ES-I3 (cell line): ENCODE measurements around the gene LEP.

ENCODE experiments used
- H3K36me3 ChIP-seq: 2 replicates; pipeline ENCODE4 v1.6.1; 2013; ENCODE audit warnings: mild to moderate bottlenecking, low read length, control low read depth, moderate library complexity; ENCODE audit not compliant: insufficient read depth
- H3K4me1 ChIP-seq: 2 replicates; pipeline ENCODE4 v1.6.1; 2013; ENCODE audit warnings: mild to moderate bottlenecking, control low read depth, low read length; ENCODE audit not compliant: insufficient read depth
- H3K9ac ChIP-seq: 2 replicates; pipeline ENCODE4 v1.6.1; 2013; ENCODE audit warnings: low read depth, mild to moderate bottlenecking, low read length, moderate library complexity
- H3K9me3 ChIP-seq: 2 replicates; pipeline ENCODE4 v1.6.1; 2013; ENCODE audit warnings: mild to moderate bottlenecking, low read length, moderate library complexity; ENCODE audit not compliant: control insufficient read depth, insufficient read depth

The LEP gene

GRCh38 chr7:128206017-128206746, 34.9 kb upstream of the LEP start:
- Histone ChIP-seq H3K9ac (no peak overlapping the region), H3K4me1 (0 out of 2 replicates have a peak, but pooled peaks cover 2% of the 10 kb centered on the region), H3K9me3 (no peaks in the 10 kb centered on the region), H3K36me3 (no peaks in the 10 kb centered on the region)

DNA sequence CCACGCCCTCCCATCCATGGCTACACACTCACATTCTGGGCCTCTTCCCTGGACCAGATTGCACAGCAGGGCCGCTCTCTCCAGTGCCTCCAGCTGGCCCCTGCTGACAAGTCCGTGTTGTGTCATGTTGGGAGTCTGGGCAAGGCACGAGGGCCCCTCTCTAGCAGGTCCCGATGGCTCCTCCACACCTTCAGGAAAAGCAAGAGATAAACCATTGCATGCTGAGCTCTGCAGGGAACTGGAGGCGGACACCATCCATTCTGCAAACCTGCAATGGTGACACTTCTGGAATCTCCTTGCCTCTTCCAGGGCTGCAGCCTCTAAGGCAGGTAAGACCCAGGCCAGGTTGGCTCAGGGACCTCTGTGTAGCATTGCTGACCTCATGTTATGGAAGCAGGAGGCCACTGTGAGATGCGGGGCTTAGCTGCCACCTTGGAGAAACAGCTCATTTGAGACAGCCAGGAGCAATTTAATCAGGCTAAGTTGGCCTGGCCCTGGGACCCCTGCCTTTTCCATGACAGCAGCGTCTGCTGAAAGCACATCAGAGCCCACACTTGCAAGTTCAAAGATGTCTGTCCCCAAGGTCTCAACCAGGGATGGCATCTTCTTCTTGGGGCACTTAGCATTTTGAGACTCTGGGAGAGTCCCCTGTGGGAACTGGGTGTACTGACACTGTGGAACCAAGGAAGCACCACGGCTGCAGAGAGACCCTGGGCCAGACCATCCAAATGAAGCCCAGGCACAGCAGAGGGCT, 34.2 kb upstream of the LEP start:
- Histone ChIP-seq H3K9ac (no peak overlapping the region), H3K4me1 (0 out of 2 replicates have a peak, but pooled peaks cover 9% of the 10 kb centered on the region), H3K9me3 (no peaks in the 10 kb centered on the region), H3K36me3 (no peaks in the 10 kb centered on the region)

GRCh38 chr7:128207609-128208008, 33.5 kb upstream of the LEP start:
- Histone ChIP-seq H3K36me3 (no peaks in the 10 kb centered on the region), H3K9me3 (no peaks in the 10 kb centered on the region), H3K4me1 (0 out of 2 replicates have a peak, but pooled peaks cover 13% of the 10 kb centered on the region), H3K9ac (no peak overlapping the region)

DNA sequence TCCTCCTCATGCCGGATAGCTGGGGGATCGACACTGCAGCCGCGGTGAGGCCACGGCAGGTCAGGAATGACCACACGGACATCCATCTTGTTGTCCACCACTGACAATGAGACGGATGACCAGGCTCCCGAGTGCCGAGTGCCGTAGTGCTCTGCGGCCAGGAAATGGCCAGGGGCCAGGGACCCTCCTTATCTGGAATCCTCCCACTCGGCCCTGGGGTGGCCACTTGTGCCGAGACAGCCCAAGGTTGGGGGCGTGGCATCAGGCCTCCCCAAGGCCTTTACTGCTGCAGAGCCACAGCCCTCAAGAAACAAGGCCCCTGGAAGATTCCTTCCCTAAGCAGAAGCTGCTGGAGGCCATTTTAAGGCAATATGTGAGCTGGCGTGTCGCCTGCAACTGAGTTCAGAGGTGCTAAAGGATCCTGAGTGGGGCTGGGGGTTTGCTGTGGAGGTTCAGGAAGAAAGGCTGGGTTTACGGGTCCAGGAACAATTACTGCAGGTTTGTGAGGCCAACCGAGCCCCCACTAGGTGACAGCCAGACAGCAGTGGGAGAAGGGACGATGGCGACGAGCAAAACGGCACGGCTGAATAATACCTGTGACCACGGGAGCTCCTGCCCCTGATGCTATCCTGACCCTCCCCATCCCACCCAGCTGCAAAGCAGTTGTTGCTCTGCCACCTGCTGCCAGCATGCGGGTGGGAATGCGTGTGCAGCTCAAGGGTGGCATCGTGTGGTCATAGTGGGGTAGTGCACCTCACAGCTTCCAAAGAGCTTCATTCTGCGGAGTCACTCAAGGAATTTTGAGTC, 31.6 kb upstream of the LEP start:
- H3K4me1 ChIP-seq = 0 out of 2 replicates have a peak, but pooled peaks cover 13% of the 10 kb centered on the region
- H3K9ac ChIP-seq = no peak overlapping the region
- H3K36me3 ChIP-seq = no peaks in the 10 kb centered on the region
- H3K9me3 ChIP-seq = no peaks in the 10 kb centered on the region

- 0 out of 2 replicates have a peak, but pooled peaks cover 13% of the 10 kb centered on the region for H3K4me1 ChIP-seq
- H3K9me3 ChIP-seq = no peaks in the 10 kb centered on the region
- no peaks in the 10 kb centered on the region for H3K36me3 ChIP-seq
- no peak overlapping the region for H3K9ac ChIP-seq
Observed at GRCh38 chr7:128210036-128210347, 31.1 kb upstream of the LEP start.

- Histone ChIP-seq H3K36me3 (no peaks in the 10 kb centered on the region), H3K9ac (no peak overlapping the region), H3K9me3 (no peaks in the 10 kb centered on the region), H3K4me1 (0 out of 2 replicates have a peak, but pooled peaks cover 13% of the 10 kb centered on the region)
Observed at GRCh38 chr7:128210590-128211570, 30.2 kb upstream of the LEP start.

- 0 out of 2 replicates have a peak, but pooled peaks cover 13% of the 10 kb centered on the region for H3K4me1 ChIP-seq
- H3K36me3 ChIP-seq = no peaks in the 10 kb centered on the region
- H3K9me3 ChIP-seq = no peaks in the 10 kb centered on the region
- no peak overlapping the region for H3K9ac ChIP-seq
Observed at GRCh38 chr7:128211626-128212025, 29.5 kb upstream of the LEP start.

DNA sequence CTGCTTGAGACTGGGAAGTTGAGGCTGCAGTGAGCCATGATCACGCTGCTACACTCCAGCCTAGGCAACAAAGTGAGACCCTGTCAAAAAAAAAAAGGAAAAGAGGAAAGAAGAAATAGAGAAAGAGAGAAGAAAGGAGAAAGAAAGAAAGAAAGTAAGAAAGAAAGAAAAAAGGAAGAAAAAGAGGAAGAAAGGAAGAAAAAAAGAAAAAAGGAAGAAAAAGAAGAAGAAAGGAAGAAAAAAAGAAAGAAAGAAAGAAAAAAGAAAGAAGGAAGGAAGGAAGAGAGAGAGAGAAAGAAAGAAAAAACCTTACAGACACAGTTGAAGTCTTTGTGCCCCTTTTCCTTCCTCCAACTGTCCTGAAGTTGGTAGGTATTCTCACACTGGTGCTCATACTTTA, 26.6 kb upstream of the LEP start:
- no peaks in the 10 kb centered on the region for H3K36me3 ChIP-seq
- no peak overlapping the region for H3K9ac ChIP-seq
- H3K9me3 ChIP-seq = no peaks in the 10 kb centered on the region
- 0 out of 2 replicates have a peak, but pooled peaks cover 13% of the 10 kb centered on the region for H3K4me1 ChIP-seq

DNA sequence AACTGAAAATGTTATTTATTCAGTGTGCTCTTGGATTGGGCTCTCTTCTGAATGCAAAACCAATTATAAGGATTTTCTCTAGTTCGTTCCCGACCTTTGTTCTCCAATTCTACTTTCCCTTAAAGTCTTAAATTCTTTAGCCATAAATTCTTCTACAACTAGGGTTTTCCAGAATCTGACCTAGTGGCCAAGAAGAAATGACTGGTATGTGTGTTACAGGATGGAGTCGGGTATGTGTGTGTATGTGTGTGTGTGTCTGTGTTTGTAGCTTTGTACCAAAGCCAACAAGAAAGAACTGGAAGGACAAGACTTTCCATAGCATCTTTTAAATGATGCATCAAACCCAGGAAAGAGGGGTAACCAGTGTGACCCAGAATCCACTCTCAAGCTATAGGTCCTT, 25.8 kb upstream of the LEP start:
- Histone ChIP-seq H3K4me1 (0 out of 2 replicates have a peak, but pooled peaks cover 13% of the 10 kb centered on the region), H3K9ac (no peak overlapping the region), H3K36me3 (no peaks in the 10 kb centered on the region), H3K9me3 (no peaks in the 10 kb centered on the region)

DNA sequence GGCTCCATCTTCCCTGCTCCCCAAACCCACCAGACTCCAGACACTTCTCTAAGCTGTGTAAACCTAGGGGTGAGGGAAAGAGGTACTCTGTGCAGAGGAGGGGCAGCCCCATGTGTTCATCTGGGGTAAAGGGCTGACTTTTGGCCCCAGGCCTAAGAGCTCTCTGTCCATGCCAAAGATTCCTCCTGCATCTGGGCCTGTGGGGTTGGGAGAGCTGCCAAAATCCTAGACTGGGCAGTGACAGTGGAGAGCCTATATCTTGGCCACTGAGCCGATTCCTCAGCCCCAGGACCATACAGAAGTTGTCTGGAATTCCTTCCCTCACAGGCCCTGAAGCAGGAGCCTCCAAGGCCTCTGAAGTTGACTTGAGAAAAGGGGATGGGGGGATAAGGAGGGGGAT, 25.3 kb upstream of the LEP start:
- H3K9ac ChIP-seq = no peak overlapping the region
- H3K4me1 ChIP-seq = 0 out of 2 replicates have a peak, but pooled peaks cover 13% of the 10 kb centered on the region
- no peaks in the 10 kb centered on the region for H3K36me3 ChIP-seq
- no peaks in the 10 kb centered on the region for H3K9me3 ChIP-seq

- Histone ChIP-seq H3K36me3 (no peaks in the 10 kb centered on the region), H3K9ac (no peak overlapping the region), H3K4me1 (0 out of 2 replicates have a peak, but pooled peaks cover 5% of the 10 kb centered on the region), H3K9me3 (no peaks in the 10 kb centered on the region)
Observed at GRCh38 chr7:128217030-128217805, 23.9 kb upstream of the LEP start.

DNA sequence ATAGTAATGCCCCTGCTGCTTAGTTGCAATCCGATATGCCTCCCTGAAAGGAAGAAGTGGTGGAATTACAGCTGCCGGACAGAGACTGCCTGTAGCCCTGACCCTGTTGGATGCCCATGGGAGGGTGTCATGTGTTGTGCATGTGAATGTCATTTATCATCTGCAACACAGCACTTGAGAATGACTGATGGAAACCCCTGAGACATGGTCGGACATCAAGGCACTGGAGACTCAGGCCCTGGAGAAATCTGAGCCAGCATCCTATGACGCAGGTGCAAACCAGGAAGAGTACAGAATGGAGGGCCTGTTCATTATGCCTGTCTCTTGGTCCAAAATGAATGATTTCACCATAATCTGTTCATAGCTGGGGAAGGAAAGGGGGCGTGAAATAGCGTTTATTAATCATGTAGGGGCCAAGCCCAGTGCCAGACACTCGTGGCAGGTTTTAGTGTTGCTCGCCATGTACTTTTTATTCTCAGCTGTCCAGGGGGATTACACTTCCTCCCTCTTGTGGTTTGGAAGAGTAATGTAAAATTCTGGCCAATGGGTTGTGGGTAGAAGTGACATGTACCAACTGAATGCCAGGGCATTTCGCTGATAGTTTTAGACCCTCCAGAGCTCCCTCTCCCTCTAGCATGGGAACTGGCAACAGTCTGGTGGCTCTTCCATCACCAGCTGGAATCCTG, 23.0 kb upstream of the LEP start:
- Histone ChIP-seq H3K36me3 (no peaks in the 10 kb centered on the region), H3K4me1 (0 out of 2 replicates have a peak, but pooled peaks cover 5% of the 10 kb centered on the region), H3K9ac (no peak overlapping the region), H3K9me3 (no peaks in the 10 kb centered on the region)
